B cell (primary cell): ENCODE data around the gene ACSS1. TPM values are rescaled to one million over a fixed set of nuclear protein-coding genes. Genes with fewer than 3 reads are reported as not detected.

Source experiments
- ATAC-seq: fragments of 200-7000 bp; cut with Tn5 transposase; one replicate; pipeline ENCODE4 v1.10.0; 2021; ENCODE audit warnings: low read depth, mild to moderate bottlenecking, moderate number of reproducible peaks, moderate library complexity
- CTCF ChIA-PET: fragments of 350-600 bp; sonication (Branson Sonifier 250); formaldehyde crosslinking; loops from one replicate; lab custom pipeline; 2021; ENCODE audit warnings: antibody characterized with exemption, inconsistent platforms; lab: Charles Lee
- POLR2A ChIA-PET: fragments of 350-600 bp; sonication (Branson Sonifier 250); formaldehyde crosslinking; loops from one replicate; lab custom pipeline; 2021; ENCODE audit warnings: antibody characterized with exemption; lab: Charles Lee
- DNase-seq: peaks from one replicate; pipeline ENCODE4 v3.0.0; 2013
- H2AFZ ChIP-seq: 2 replicates; pipeline ENCODE4 v1.6.1; 2012; ENCODE audit warnings: mild to moderate bottlenecking, low read depth, low read length; ENCODE audit not compliant: insufficient read depth, poor library complexity, severe bottlenecking
- H3K27ac ChIP-seq, 2 donors: 1 replicate in 1 of 2; 2 replicates in 1 of 2; pipeline ENCODE4 v1.5.1; 2012 to 2013; ENCODE audit warnings: low read length in 2 of 2, mild to moderate bottlenecking in 2 of 2, moderate library complexity in 1 of 2
- H3K27me3 ChIP-seq, 4 experiments: fragments of 200-600 bp in 1 of 4; sonication (generic) in 1 of 4; replicated peaks in 1 of 4; 1 replicate in 2 of 4; 2 replicates in 2 of 4; pipeline versions ENCODE4 v1.6.1 to v1.7.0; 2013 to 2016; ENCODE audit warnings: low read length in 3 of 4, mild to moderate bottlenecking in 2 of 4, mixed read lengths in 1 of 4, moderate library complexity in 1 of 4; ENCODE audit not compliant: insufficient read depth in 4 of 4, control insufficient read depth in 3 of 4; ENCODE audit errors: control extremely low read depth in 1 of 4
- H3K36me3 ChIP-seq, 2 experiments: replicated peaks in 1 of 2; 1 replicate in 1 of 2; 2 replicates in 1 of 2; pipeline versions ENCODE4 v1.6.1 to v1.7.1; 2013; ENCODE audit warnings: low read length in 1 of 2; ENCODE audit not compliant: insufficient read depth in 2 of 2, control insufficient read depth in 1 of 2; ENCODE audit errors: control extremely low read depth in 1 of 2, extremely low read depth in 1 of 2
- H3K4me1 ChIP-seq, 2 donors: fragments of 200-600 bp in 1 of 2; sonication (generic) in 1 of 2; 1 replicate in 1 of 2; 2 replicates in 1 of 2; pipeline versions ENCODE4 v1.5.1 to v1.6.1; 2013 to 2017; ENCODE audit warnings: low read length in 2 of 2; ENCODE audit not compliant: control insufficient read depth in 2 of 2, insufficient read depth in 2 of 2
- H3K4me2 ChIP-seq: replicated peaks from 2 replicates; pipeline ENCODE3; 2012; ENCODE audit warnings: mild to moderate bottlenecking, low read depth, low read length; ENCODE audit not compliant: poor library complexity, severe bottlenecking
- H3K4me3 ChIP-seq, 5 experiments: fragments of 200-600 bp in 1 of 5; sonication (generic) in 1 of 5; 1 replicate in 3 of 5; 2 replicates in 2 of 5; pipeline versions ENCODE4 v1.5.1 to v1.7.0; 2011 to 2016; ENCODE audit warnings: low read length in 4 of 5, mild to moderate bottlenecking in 4 of 5, low read depth in 2 of 5, control low read depth in 1 of 5, moderate library complexity in 1 of 5; ENCODE audit not compliant: insufficient read depth in 1 of 5; ENCODE audit errors: control extremely low read depth in 1 of 5, extremely low read depth in 1 of 5
- H3K79me2 ChIP-seq: fragments of 200-600 bp; sonication (generic); one replicate; pipeline ENCODE4 v1.6.0; 2016; ENCODE audit warnings: low read length; ENCODE audit not compliant: control insufficient read depth, insufficient read depth
- H3K9ac ChIP-seq: fragments of 200-600 bp; sonication (generic); 2 replicates; pipeline ENCODE4 v1.6.1; 2017; ENCODE audit warnings: mild to moderate bottlenecking, low read length, moderate library complexity
- H3K9me3 ChIP-seq, 3 donors: one replicate each; pipeline versions ENCODE4 v1.6.1 to v1.7.1; 2013; ENCODE audit warnings: low read length in 2 of 3; ENCODE audit not compliant: control insufficient read depth in 2 of 3, insufficient read depth in 1 of 3; ENCODE audit errors: control extremely low read depth in 1 of 3
- H4K20me1 ChIP-seq: 2 replicates; pipeline ENCODE4 v1.6.0; 2012; ENCODE audit warnings: mild to moderate bottlenecking, low read length; ENCODE audit not compliant: insufficient read depth, control insufficient read depth, poor library complexity, severe bottlenecking
- H3K27ac Mint-ChIP-seq: one replicate; pipeline ENCODE4 v1.8.0; 2021; ENCODE audit warnings: mixed read lengths
- H3K27me3 Mint-ChIP-seq: one replicate; pipeline ENCODE4 v1.8.0; 2021; ENCODE audit warnings: mixed read lengths
- H3K4me1 Mint-ChIP-seq: one replicate; pipeline ENCODE4 v1.8.0; 2021; ENCODE audit warnings: mixed read lengths
- H3K4me3 Mint-ChIP-seq: one replicate; pipeline ENCODE4 v1.8.0; 2021; ENCODE audit warnings: mixed read lengths
- H3K9me3 Mint-ChIP-seq: one replicate; pipeline ENCODE4 v1.8.0; 2022; ENCODE audit warnings: mixed read lengths; ENCODE audit not compliant: insufficient read depth
- CTCF ChIP-seq: fragments of 200-600 bp; IDR thresholded peaks from one replicate; pipeline ENCODE4 v1.8.0; 2022; ENCODE audit warnings: antibody characterized with exemption, mild to moderate bottlenecking
- EZH2 ChIP-seq: IDR thresholded peaks from 2 replicates; pipeline ENCODE4 v1.6.1; 2012; ENCODE audit warnings: borderline replicate concordance, low read depth, mild to moderate bottlenecking, moderate library complexity, low read length; ENCODE audit not compliant: insufficient read depth, poor library complexity, severe bottlenecking
- WGBS: methylation state at CpG from one replicate; pipeline ENCODE4 v1.1.5; 2013; ENCODE audit warnings: missing lambda C conversion rate; ENCODE audit not compliant: insufficient coverage; 5-methylcytosine and 5-hydroxymethylcytosine counted together
- intact Hi-C: fragments of 100-400 bp; cut with micrococcal nuclease; formaldehyde crosslinking; loops from one replicate; pipeline ENCODE4 v1.10.0; 2022
- polyA plus RNA-seq: library from polyadenylated mRNA; depleted of rRNA; stranded (reverse); fragments of >200 nt; gene quantifications from 2 replicates; pipeline ENCODE4 v1.2.3, GENCODE V29; 2012
- total RNA-seq, 2 donors: library from RNA; stranded (reverse); fragments of 120-200 nt in 1 of 2; gene quantifications; 1 replicate in 1 of 2; 2 replicates in 1 of 2; pipeline versions ENCODE4 v1.2.3 to v1.2.4, GENCODE V29; 2013 to 2022

ACSS1 gene
- total and polyA plus RNA-seq, 2 donors (not counting 1 experiment from before 2014, with no cell fraction given): 82.7 to 95.5 TPM

GRCh38 chr20:24961384-24962181 is 96.4 kb downstream of the ACSS1 start:
- 93% methylated on average over 15 of the region's 20 CpGs for whole genome bisulfite sequencing
- intact Hi-C loops: no loop called here
- H4K20me1 ChIP-seq: no peaks in the 10 kb centered on the region
- no peak overlapping the region for H3K27ac Mint-ChIP-seq
- H3K27me3 ChIP-seq: no peaks in the 10 kb centered on the region
- H3K27me3 Mint-ChIP-seq: no peaks in the 10 kb centered on the region
- ChIA-PET CTCF (interaction anchor here (0.7 kb wide), 1 partner anchor 103 kb away, joined by 3 read pairs; no protein-coding TSS in a partner anchor), POLR2A (no interaction called here)
- H3K9me3 Mint-ChIP-seq: no peaks in the 10 kb centered on the region
- no peak overlapping the region for H3K9ac ChIP-seq
- no peak overlapping the region for H3K4me3 ChIP-seq
- H3K4me1 ChIP-seq: no peaks in the 10 kb centered on the region
- H3K4me3 Mint-ChIP-seq: no peak overlapping the region
- H3K27ac ChIP-seq: no peak overlapping the region
- no peak for TF ChIP-seq EZH2
- no peak for TF ChIP-seq CTCF
- H3K79me2 ChIP-seq: no peaks in the 10 kb centered on the region
- H3K9me3 ChIP-seq: no peaks in the 10 kb centered on the region
- ATAC-seq (no peak), DNase-seq (no peak)
- H3K4me1 Mint-ChIP-seq: no peaks in the 10 kb centered on the region
- H3K36me3 ChIP-seq: peaks cover 7 to 37% of the 10 kb centered on the region in 2 experiments
- no peak overlapping the region for H2AFZ ChIP-seq
- H3K4me2 ChIP-seq: no peak overlapping the region

- intact Hi-C loops: no loop called here
- Histone ChIP-seq H2AFZ (no peak overlapping the region), H4K20me1 (no peaks in the 10 kb centered on the region), H3K4me2 (no peak overlapping the region), H3K27me3 (no peaks in the 10 kb centered on the region), H3K4me1 (no peaks in the 10 kb centered on the region), H3K4me3 (no peak overlapping the region), H3K27ac (no peak overlapping the region), H3K36me3 (peaks cover 7 to 37% of the 10 kb centered on the region in 2 experiments), H3K9me3 (no peaks in the 10 kb centered on the region), H3K79me2 (no peaks in the 10 kb centered on the region), H3K9ac (no peak overlapping the region)
- no peaks in the 10 kb centered on the region for H3K9me3 Mint-ChIP-seq
- H3K27me3 Mint-ChIP-seq: no peaks in the 10 kb centered on the region
- no peak for ATAC-seq
- H3K4me3 Mint-ChIP-seq: no peak overlapping the region
- no peak overlapping the region for H3K27ac Mint-ChIP-seq
- TF ChIP-seq CTCF (no peak), EZH2 (no peak)
- POLR2A ChIA-PET: no interaction called here
- DNase-seq: no peak
- WGBS: 100% methylated on average over 1 of the region's 2 CpGs
- CTCF ChIA-PET: interaction anchor here (0.7 kb wide), 1 partner anchor 104 kb away, joined by 3 read pairs; no protein-coding TSS in a partner anchor
- peaks cover 3% of the 10 kb centered on the region for H3K4me1 Mint-ChIP-seq
These were observed 97.1 kb downstream of the ACSS1 start for GRCh38 chr20:24960861-24961260.
